Kidney epithelial cell (primary cell): ENCODE measurements around the gene SIRPB1. TPM values are rescaled to one million over a fixed set of nuclear protein-coding genes. Genes with fewer than 3 reads are reported as not detected.
"Not testable (repeated sequence)": the region's sequence is repeated elsewhere in the genome, so short reads cannot be mapped to it uniquely, and the experiment has no call there.

Source experiments
- DNase-seq: peaks from one replicate; pipeline ENCODE4 v3.0.0-alpha.2; 2010; ENCODE audit warnings: low read depth
- H3K27me3 ChIP-seq: 2 replicates; pipeline ENCODE4 v1.6.0; 2011; ENCODE audit warnings: low read length; ENCODE audit not compliant: control insufficient read depth, insufficient read depth
- H3K36me3 ChIP-seq: 2 replicates; pipeline ENCODE4 v1.5.1; 2011; ENCODE audit warnings: low read length; ENCODE audit not compliant: control insufficient read depth, insufficient read depth
- H3K4me3 ChIP-seq: 2 replicates; pipeline ENCODE4 v1.5.1; 2011; ENCODE audit warnings: low read depth, mild to moderate bottlenecking, control low read depth, low read length
- CTCF ChIP-seq: IDR thresholded peaks from 2 replicates; pipeline ENCODE4 v1.5.1; 2011; ENCODE audit warnings: mild to moderate bottlenecking, moderate library complexity, low read length, control low read depth, inconsistent platforms; ENCODE audit not compliant: insufficient read depth, poor library complexity, severe bottlenecking
- total RNA-seq: library from RNA; depleted of rRNA; stranded (reverse); fragments of >200 nt; gene quantifications from 2 replicates; pipeline ENCODE4 v1.2.3, GENCODE V29; 2015

Gene SIRPB1
- total RNA-seq, 1 donor from 2014 or later = 1.4 TPM

GRCh38 chr20:1618954-1619540, 762 bp downstream of the SIRPB1 start:
- Histone ChIP-seq H3K27me3 (no peaks in the 10 kb centered on the region), H3K4me3 (no peak overlapping the region)
- no peak for TF ChIP-seq CTCF

GRCh38 chr20:1618479-1618878, 1.3 kb downstream of the SIRPB1 start:
- TF ChIP-seq CTCF = no peak
- Histone ChIP-seq H3K36me3 (no peaks in the 10 kb centered on the region), H3K4me3 (no peak overlapping the region), H3K27me3 (no peaks in the 10 kb centered on the region)
- DNase-seq = no peak

More at GRCh38 chr20:1618954-1619540, 762 bp downstream of the SIRPB1 start:
- H3K36me3 ChIP-seq = no peaks in the 10 kb centered on the region
- no peak for DNase-seq

GRCh38 chr20:1616858-1617434, 2.9 kb downstream of the SIRPB1 start:
- no peak for DNase-seq
- no peak overlapping the region for H3K4me3 ChIP-seq
- no peaks in the 10 kb centered on the region for H3K36me3 ChIP-seq
- no peak for TF ChIP-seq CTCF
- H3K27me3 ChIP-seq = no peaks in the 10 kb centered on the region

- not testable (repeated sequence) for H3K4me3 ChIP-seq, H3K36me3 ChIP-seq, DNase-seq, H3K27me3 ChIP-seq
These were observed 9.4 kb downstream of the SIRPB1 start for GRCh38 chr20:1610404-1610803.

- not testable (repeated sequence) for H3K27me3 ChIP-seq, H3K4me3 ChIP-seq, H3K36me3 ChIP-seq, DNase-seq
These were observed 11.0 kb downstream of the SIRPB1 start for GRCh38 chr20:1608678-1609347.

- TF ChIP-seq CTCF = no peak
- no peaks in the 10 kb centered on the region for H3K36me3 ChIP-seq
- no peak overlapping the region for H3K4me3 ChIP-seq
- no peak for DNase-seq
- no peaks in the 10 kb centered on the region for H3K27me3 ChIP-seq
These were observed 19.1 kb downstream of the SIRPB1 start for GRCh38 chr20:1600736-1601135.
